ENCODE results near the gene ZNF830. TPM values are rescaled to one million over a fixed set of nuclear protein-coding genes. Genes with fewer than 3 reads are reported as not detected.

Gene ZNF830
- total and polyA plus RNA-seq, 9 of the 15 experiments (the other 6 are each of a cell fraction or from before 2014, with no cell fraction given) = 13.1 to 28.7 (median 21.7) TPM

GRCh38 chr17:34961093-34961911, at the start of gene ZNF830, which contains the start of gene CCT6B (continued):
- TF ChIP-seq ZNF695 (CRISPR knock-in tag; IDR thresholded peaks at IDR 0.05) (no peak), DACH1 (IDR thresholded peaks at IDR 0.05; ENCODE audit: partially characterized antibody) (no peak), ZNF274 (IDR thresholded peaks at IDR 0.05; ENCODE audit: borderline replicate concordance, low read depth, low read length) (no peak), POLR2B (IDR thresholded peaks at IDR 0.05; ENCODE audit: low read depth, partially characterized antibody) (peak; percentile 94), FOXO4 (CRISPR knock-in tag; IDR thresholded peaks at IDR 0.05) (no peak), NR2C1 (IDR thresholded peaks at IDR 0.05) (no peak), NR2C1 (tag; IDR thresholded peaks at IDR 0.05) (no peak), SRSF3 (IDR thresholded peaks at IDR 0.05; ENCODE audit: insufficient read depth, low read length) (no peak), ATF2 (CRISPR knock-in tag; IDR thresholded peaks at IDR 0.05) (no peak), ZNF668 (CRISPR knock-in tag; IDR thresholded peaks at IDR 0.05) (no peak), MECOM (CRISPR knock-in tag; IDR thresholded peaks at IDR 0.05) (no peak), LCOR (CRISPR knock-in tag; IDR thresholded peaks at IDR 0.05) (peak; percentile 11; the same call in 1 of the 2 replicates), XRCC4 (IDR thresholded peaks at IDR 0.05; ENCODE audit: extremely low read depth, insufficient read depth, insufficient read length) (no peak), ZSCAN32 (CRISPR knock-in tag; IDR thresholded peaks at IDR 0.05) (no peak), ARHGAP35 (IDR thresholded peaks at IDR 0.05; ENCODE audit: partially characterized antibody) (no peak), AFF1 (IDR thresholded peaks at IDR 0.05; ENCODE audit: low read depth in 1 of 2, partially characterized antibody in 2 of 2) (peak; percentile 47 to 95), SMARCB1 (IDR thresholded peaks at IDR 0.05; ENCODE audit: insufficient read length, low read depth) (no peak), HDAC6 (IDR thresholded peaks at IDR 0.05; ENCODE audit: low read depth, low read length) (no peak), KAT8 (IDR thresholded peaks at IDR 0.05; ENCODE audit: low read depth) (peak; percentile 82), ZNF282 (CRISPR knock-in tag; IDR thresholded peaks at IDR 0.05) (no peak), BRCA1 (IDR thresholded peaks at IDR 0.05) (no peak), BRCA1 (CRISPR knock-in tag; IDR thresholded peaks at IDR 0.05) (no peak), ZKSCAN1 (IDR thresholded peaks at IDR 0.05; ENCODE audit: low read depth, low read length) (peak; percentile 7; the same call in 1 of the 2 replicates), ZNF133 (CRISPR knock-in tag; IDR thresholded peaks at IDR 0.05) (no peak), ZNF717 (CRISPR knock-in tag; IDR thresholded peaks at IDR 0.05) (no peak)

All from K562 (cell line).